GM19324 (cell line): Measurements from ENCODE around the gene SRD5A1.

ENCODE experiments used
- ATAC-seq: cut with Tn5 transposase; IDR thresholded peaks from one replicate; pipeline ENCODE4 v1.9.1; 2021; ENCODE audit warnings: mild to moderate bottlenecking, moderate library complexity; ENCODE audit not compliant: unreplicated experiment, low FRiP score

The SRD5A1 gene

DNA sequence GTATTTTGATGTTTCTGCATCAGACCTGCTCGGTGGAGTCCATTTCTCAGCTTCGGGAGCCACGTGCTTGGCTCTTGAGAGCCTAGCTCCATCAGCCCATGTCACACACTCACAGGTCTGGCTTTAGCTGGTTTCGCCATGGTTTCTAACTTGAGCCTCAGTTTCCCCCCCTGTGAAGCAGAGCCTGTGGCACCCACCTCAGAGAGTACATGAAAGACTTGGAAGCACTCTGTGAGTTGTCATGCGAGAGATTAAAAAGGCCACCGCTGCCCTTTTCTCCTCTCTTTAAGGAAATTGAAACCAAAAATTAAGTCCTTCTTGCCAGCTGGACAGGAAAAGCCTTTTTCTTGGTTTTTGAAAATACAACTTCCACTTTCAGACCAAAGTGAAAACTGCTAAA, 88.8 kb downstream of the SRD5A1 start:
- no peak for ATAC-seq

GRCh38 chr5:6723122-6723815, 90.0 kb downstream of the SRD5A1 start:
- no peak for ATAC-seq

DNA sequence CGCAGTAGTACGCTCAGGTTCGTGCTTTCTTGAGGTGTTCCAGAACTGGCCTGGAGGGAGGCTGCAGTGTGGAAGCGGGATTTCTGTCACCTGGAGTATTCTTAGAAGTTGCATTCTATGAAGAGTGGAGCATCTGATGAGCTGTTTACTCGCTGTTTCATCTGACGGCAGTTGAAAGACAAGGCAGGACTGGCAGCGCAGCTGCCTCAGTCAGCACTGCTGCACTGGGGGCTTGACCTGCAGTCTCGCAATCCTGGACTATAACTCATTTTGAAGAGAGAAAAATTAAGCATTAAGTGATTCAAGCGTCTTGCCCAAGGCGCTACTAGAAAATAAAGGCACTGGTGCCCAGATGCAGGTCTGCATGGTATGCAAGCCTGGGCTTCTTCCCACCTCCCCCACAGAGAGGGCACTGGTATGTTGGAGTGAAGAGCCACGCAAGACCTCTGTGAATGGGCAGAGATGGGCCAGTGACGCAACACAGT, 90.6 kb downstream of the SRD5A1 start:
- no peak for ATAC-seq
